ENCODE data around the gene NTM.

DNA sequence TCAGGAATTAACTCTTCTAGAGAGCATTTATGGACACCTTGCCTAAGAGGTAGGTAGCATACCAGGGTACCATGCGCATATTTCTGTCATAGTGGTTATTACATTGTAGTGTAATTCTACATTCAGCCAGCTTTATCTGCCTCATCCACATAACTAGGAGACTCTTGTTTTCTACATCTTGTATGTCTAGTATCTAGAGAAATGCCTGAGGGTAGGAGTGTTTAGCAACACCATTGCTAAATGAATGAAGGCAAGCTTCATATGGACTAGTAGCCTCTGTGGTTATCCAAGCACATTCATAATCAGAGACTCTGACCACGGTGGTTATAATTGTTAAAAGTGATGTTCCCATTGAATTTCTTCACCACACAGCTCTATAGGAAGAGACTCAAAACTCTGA lies 107.9 kb downstream of the NTM start:
- TF ChIP-seq, protein P1, sequence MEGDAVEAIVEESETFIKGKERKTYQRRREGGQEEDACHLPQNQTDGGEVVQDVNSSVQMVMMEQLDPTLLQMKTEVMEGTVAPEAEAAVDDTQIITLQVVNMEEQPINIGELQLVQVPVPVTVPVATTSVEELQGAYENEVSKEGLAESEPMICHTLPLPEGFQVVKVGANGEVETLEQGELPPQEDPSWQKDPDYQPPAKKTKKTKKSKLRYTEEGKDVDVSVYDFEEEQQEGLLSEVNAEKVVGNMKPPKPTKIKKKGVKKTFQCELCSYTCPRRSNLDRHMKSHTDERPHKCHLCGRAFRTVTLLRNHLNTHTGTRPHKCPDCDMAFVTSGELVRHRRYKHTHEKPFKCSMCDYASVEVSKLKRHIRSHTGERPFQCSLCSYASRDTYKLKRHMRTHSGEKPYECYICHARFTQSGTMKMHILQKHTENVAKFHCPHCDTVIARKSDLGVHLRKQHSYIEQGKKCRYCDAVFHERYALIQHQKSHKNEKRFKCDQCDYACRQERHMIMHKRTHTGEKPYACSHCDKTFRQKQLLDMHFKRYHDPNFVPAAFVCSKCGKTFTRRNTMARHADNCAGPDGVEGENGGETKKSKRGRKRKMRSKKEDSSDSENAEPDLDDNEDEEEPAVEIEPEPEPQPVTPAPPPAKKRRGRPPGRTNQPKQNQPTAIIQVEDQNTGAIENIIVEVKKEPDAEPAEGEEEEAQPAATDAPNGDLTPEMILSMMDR (IDR thresholded peaks at IDR 0.05) = no peak
- no peak for TF ChIP-seq POLR2A (IDR thresholded peaks at IDR 0.05)

Measured in Peyer's patch (tissue), 4 donors.